ENCODE measurements around the gene TRIP12.
"Not testable (repeated sequence)": the region's sequence is repeated elsewhere in the genome, so short reads cannot be mapped to it uniquely, and the experiment has no call there.

GRCh38 chr2:229723192-229723591 lies 198.6 kb downstream of the TRIP12 start:
- not testable (repeated sequence) for TF ChIP-seq GABPA (IDR thresholded peaks at IDR 0.05; ENCODE audit: low read depth)
- peak; percentile 90 for TF ChIP-seq SPI1 (IDR thresholded peaks at IDR 0.05; ENCODE audit: borderline replicate concordance, low read depth)
